IMR-90 (cell line): Measurements from ENCODE around the gene MSH3. TPM values are rescaled to one million over a fixed set of nuclear protein-coding genes. Genes with fewer than 3 reads are reported as not detected.

Experiments used
- ATAC-seq: fragments of 200-7000 bp; cut with Tn5 transposase; 2 replicates; pipeline ENCODE4 v1.9.1; 2020; ENCODE audit warnings: low read depth, mild to moderate bottlenecking, moderate library complexity
- BruUV-seq: library from RNA; stranded (reverse); fragments of 400-500 nt; replicated peaks from 2 replicates; lab custom pipeline; 2021; lab: Mats Ljungman, UMichigan
- CTCF ChIA-PET: fragments of 300-600 bp; formaldehyde crosslinking; extraction: SDS; loops from one replicate; lab custom pipeline; 2021; ENCODE audit warnings: antibody characterized with exemption; lab: Yijun Ruan, JAX
- POLR2A ChIA-PET: fragments of 300-600 bp; sonication (Branson Sonifier 250); formaldehyde crosslinking; loops from one replicate; lab custom pipeline; 2022; ENCODE audit warnings: antibody characterized with exemption; ENCODE audit not compliant: unreplicated experiment; lab: Charles Lee
- DNase-seq: peaks from one replicate; pipeline ENCODE4 v3.0.0; 2013
- H2AFZ ChIP-seq: replicated peaks from 2 replicates; pipeline ENCODE3; 2013; ENCODE audit warnings: low read length, mild to moderate bottlenecking; ENCODE audit not compliant: poor library complexity
- H2AK5ac ChIP-seq: 2 replicates; pipeline ENCODE4 v1.6.1; 2013; ENCODE audit warnings: low read depth, low read length, inconsistent platforms
- H2AK9ac ChIP-seq: replicated peaks from 2 replicates; pipeline ENCODE3; 2013; ENCODE audit warnings: mild to moderate bottlenecking, low read depth, low read length, moderate library complexity; ENCODE audit not compliant: poor library complexity
- H2BK120ac ChIP-seq: 2 replicates; pipeline ENCODE4 v1.6.1; 2013; ENCODE audit warnings: low read depth, low read length, inconsistent platforms
- H2BK15ac ChIP-seq: 3 replicates; pipeline ENCODE4 v1.6.1; 2013; ENCODE audit warnings: low read depth, low read length, inconsistent platforms
- H2BK20ac ChIP-seq: 2 replicates; pipeline ENCODE4 v1.6.1; 2013; ENCODE audit warnings: low read depth, mild to moderate bottlenecking, inconsistent platforms, low read length, moderate library complexity
- H2BK5ac ChIP-seq: 2 replicates; pipeline ENCODE4 v1.6.1; 2013; ENCODE audit warnings: mild to moderate bottlenecking, low read depth, low read length, inconsistent platforms; ENCODE audit not compliant: poor library complexity, severe bottlenecking
- H3K14ac ChIP-seq: replicated peaks from 2 replicates; pipeline ENCODE4 v1.6.1; 2013; ENCODE audit warnings: low read depth, low read length, inconsistent platforms
- H3K18ac ChIP-seq: 2 replicates; pipeline ENCODE4 v1.6.1; 2013; ENCODE audit warnings: low read depth, low read length, control low read depth
- H3K23ac ChIP-seq: 2 replicates; pipeline ENCODE4 v1.6.1; 2013; ENCODE audit warnings: low read depth, low read length, inconsistent platforms
- H3K27ac ChIP-seq: 2 replicates; pipeline ENCODE4 v1.5.1; 2013; ENCODE audit warnings: mild to moderate bottlenecking, control low read depth, low read length; ENCODE audit not compliant: insufficient read depth
- H3K27me3 ChIP-seq: 2 replicates; pipeline ENCODE4 v1.6.1; 2013; ENCODE audit warnings: low read length; ENCODE audit not compliant: control insufficient read depth, insufficient read depth
- H3K36me3 ChIP-seq: 2 replicates; pipeline ENCODE4 v1.6.1; 2013; ENCODE audit warnings: low read length, mixed read lengths; ENCODE audit not compliant: control insufficient read depth, insufficient read depth
- H3K4ac ChIP-seq: 2 replicates; pipeline ENCODE4 v1.6.1; 2013; ENCODE audit warnings: low read depth, low read length, inconsistent platforms
- H3K4me1 ChIP-seq: 2 replicates; pipeline ENCODE4 v1.6.1; 2013; ENCODE audit warnings: low read length, mixed read lengths; ENCODE audit not compliant: control insufficient read depth, insufficient read depth
- H3K4me2 ChIP-seq: 2 replicates; pipeline ENCODE4 v1.6.1; 2013; ENCODE audit warnings: low read depth, mild to moderate bottlenecking, control low read depth, low read length, moderate library complexity
- H3K4me3 ChIP-seq: 2 replicates; pipeline ENCODE4 v1.5.1; 2013; ENCODE audit warnings: low read depth, mild to moderate bottlenecking, control low read depth, low read length, moderate library complexity; ENCODE audit not compliant: insufficient read depth
- H3K56ac ChIP-seq: 2 replicates; pipeline ENCODE4 v1.6.1; 2013; ENCODE audit warnings: low read length, inconsistent platforms; ENCODE audit not compliant: insufficient read depth; ENCODE audit errors: extremely low read depth
- H3K79me1 ChIP-seq, 2 experiments: 2 replicates each; pipeline ENCODE4 v1.6.1; 2013; ENCODE audit warnings: low read length in 2 of 2, inconsistent platforms in 1 of 2, low read depth in 1 of 2
- H3K9ac ChIP-seq: 2 replicates; pipeline ENCODE4 v1.6.1; 2013; ENCODE audit warnings: low read depth, low read length, control low read depth
- H3K9me1 ChIP-seq: 2 replicates; pipeline ENCODE4 v1.6.1; 2013; ENCODE audit warnings: low read length, inconsistent platforms; ENCODE audit not compliant: insufficient read depth
- H3K9me3 ChIP-seq: 2 replicates; pipeline ENCODE4 v1.6.1; 2013; ENCODE audit warnings: low read length; ENCODE audit not compliant: control insufficient read depth, insufficient read depth
- H4K20me1 ChIP-seq: 2 replicates; pipeline ENCODE4 v1.6.1; 2013; ENCODE audit warnings: low read length, inconsistent platforms; ENCODE audit not compliant: insufficient read depth
- H4K5ac ChIP-seq: 2 replicates; pipeline ENCODE4 v1.6.1; 2013; ENCODE audit warnings: mild to moderate bottlenecking, low read depth, low read length, control low read depth
- H4K8ac ChIP-seq, 2 experiments: 2 replicates each; pipeline ENCODE4 v1.6.1; 2013; ENCODE audit warnings: low read depth in 2 of 2, low read length in 2 of 2, control low read depth in 1 of 2, inconsistent platforms in 1 of 2
- H4K91ac ChIP-seq: 2 replicates; pipeline ENCODE4 v1.6.1; 2013; ENCODE audit warnings: low read depth, low read length, inconsistent platforms; ENCODE audit not compliant: insufficient read depth
- CEBPB ChIP-seq: IDR thresholded peaks from 2 replicates; pipeline ENCODE4 v1.6.1; 2012; ENCODE audit warnings: low read depth, low read length, improper control_type of control experiment
- dilution Hi-C: fragments of 300-500 bp; cut with HindIII; formaldehyde crosslinking; loops from one replicate; pipeline ENCODE4 v1.14.3; 2018; ENCODE audit warnings: low sequenced_read_pairs; ENCODE audit not compliant: unreplicated experiment
- in situ Hi-C: fragments of 300-500 bp; cut with MboI; formaldehyde crosslinking; loops from 3 replicates; pipeline ENCODE4 v1.14.3; 2019; ENCODE audit warnings: low sequenced_read_pairs, inconsistent platforms, mixed read lengths
- intact Hi-C: fragments of 100-400 bp; cut with micrococcal nuclease; formaldehyde crosslinking; loops from 2 replicates; pipeline ENCODE4 v1.10.0; 2022
- polyA plus RNA-seq, 3 experiments: library from polyadenylated mRNA; depleted of rRNA; stranded (reverse); fragments of >200 nt; gene quantifications; 2 replicates each; pipeline ENCODE4 v1.2.3, GENCODE V29; 2012; ENCODE audit warnings: low replicate concordance in 1 of 3
- total RNA-seq: library from RNA; depleted of rRNA; stranded (reverse); fragments of >200 nt; gene quantifications from 2 replicates; pipeline ENCODE4 v1.2.3, GENCODE V29; 2012

MSH3 gene
- total and polyA plus RNA-seq, 2 of the 4 experiments (the other 2 are of a cell fraction), result 4.6 to 13.3 TPM

DNA sequence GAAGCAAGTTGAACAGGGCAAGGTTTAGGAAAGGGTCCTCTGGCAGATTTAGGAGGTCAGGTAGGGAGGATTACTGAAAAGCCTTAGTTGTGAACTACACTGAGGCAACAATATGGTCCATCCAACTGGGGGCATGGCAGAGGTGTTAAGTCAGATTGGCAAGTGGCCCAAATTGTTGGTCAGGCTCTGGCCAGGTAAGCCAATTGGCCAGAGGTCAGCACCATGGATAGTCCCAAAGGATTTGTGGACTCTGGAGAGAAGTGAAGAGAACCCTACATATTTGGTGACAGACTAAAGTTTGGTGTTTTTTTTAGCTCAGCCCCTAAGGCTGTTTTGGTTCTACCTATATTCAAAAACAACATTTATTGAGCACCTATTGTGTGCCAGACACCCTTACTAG, 266.6 kb downstream of the MSH3 start:
- H3K27me3 ChIP-seq, result no peaks in the 10 kb centered on the region
- no peak overlapping the region for H2AFZ ChIP-seq
- no peak overlapping the region for H3K18ac ChIP-seq
- in situ Hi-C loops (no loop called here), intact Hi-C loops (no loop called here), dilution Hi-C loops (no loop called here)
- H2AK9ac ChIP-seq, result no peak overlapping the region
- H4K20me1 ChIP-seq, result no peaks in the 10 kb centered on the region
- no peak overlapping the region for H2BK120ac ChIP-seq
- no peak overlapping the region for H3K4me3 ChIP-seq
- TF ChIP-seq CEBPB, result no peak
- H4K8ac ChIP-seq, result no peak overlapping the region
- no peak overlapping the region for H3K4me2 ChIP-seq
- no peak for ATAC-seq
- no peaks in the 10 kb centered on the region for H3K79me1 ChIP-seq
- ChIA-PET POLR2A (no interaction called here), CTCF (interaction anchor here (0.7 kb wide), 1 partner anchor 15 kb away, joined by 3 read pairs; no protein-coding TSS in a partner anchor)
- H4K91ac ChIP-seq, result no peak overlapping the region
- no peak overlapping the region for H2BK20ac ChIP-seq
- H3K9me1 ChIP-seq, result peaks cover 2% of the 10 kb centered on the region; the same call in 1 of the 2 replicates
- H2BK5ac ChIP-seq, result no peak overlapping the region
- no peak overlapping the region for H3K4ac ChIP-seq
- H3K27ac ChIP-seq, result no peak overlapping the region
- peaks cover 4% of the 10 kb centered on the region; the same call in 1 of the 2 replicates for H3K4me1 ChIP-seq
- no peak overlapping the region for H3K14ac ChIP-seq
- no peak overlapping the region for H3K9ac ChIP-seq
- no peaks in the 10 kb centered on the region for H3K9me3 ChIP-seq
- DNase-seq, result no peak
- H2BK15ac ChIP-seq, result no peak overlapping the region
- no peak overlapping the region for H2AK5ac ChIP-seq
- no peak overlapping the region for H4K5ac ChIP-seq
- H3K23ac ChIP-seq, result no peak overlapping the region
- BruUV-seq, result no TSS peak
- H3K56ac ChIP-seq, result no peak overlapping the region
- no peaks in the 10 kb centered on the region for H3K36me3 ChIP-seq
